Measurements from ENCODE around the gene ZCCHC8.
"Not testable (repeated sequence)": the region's sequence is repeated elsewhere in the genome, so short reads cannot be mapped to it uniquely, and the experiment has no call there.

ZCCHC8 gene

DNA sequence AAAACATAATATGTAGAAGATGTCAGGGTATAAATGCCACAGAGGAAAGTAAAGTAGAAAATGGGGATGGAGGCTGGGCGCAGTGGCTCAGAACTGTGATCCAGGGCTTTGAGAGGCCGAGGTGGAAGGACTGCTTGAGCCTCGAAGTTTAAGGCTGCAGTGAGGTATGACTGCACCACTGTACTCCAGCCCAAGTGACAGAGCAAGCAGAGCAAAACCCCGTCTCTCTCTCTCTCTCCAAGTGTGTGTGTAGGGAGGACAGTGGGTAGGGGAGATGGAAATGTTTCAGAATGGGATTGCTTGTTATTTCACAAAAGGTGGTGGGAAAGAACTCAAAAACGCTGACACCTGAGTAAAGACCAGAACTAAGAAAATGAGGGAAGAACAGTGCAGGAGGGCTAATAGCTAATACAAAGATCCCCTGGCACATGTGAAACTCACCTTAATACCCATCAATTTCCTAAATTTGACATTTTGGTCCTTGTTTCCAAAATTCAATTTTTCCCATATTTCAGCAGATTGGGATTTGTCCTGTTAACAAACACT lies 5.7 kb upstream of the ZCCHC8 start:
- no peak for DNase-seq

- DNase-seq = no peak
Observed at GRCh38 chr12:122505419-122506051, 4.8 kb upstream of the ZCCHC8 start.

DNA sequence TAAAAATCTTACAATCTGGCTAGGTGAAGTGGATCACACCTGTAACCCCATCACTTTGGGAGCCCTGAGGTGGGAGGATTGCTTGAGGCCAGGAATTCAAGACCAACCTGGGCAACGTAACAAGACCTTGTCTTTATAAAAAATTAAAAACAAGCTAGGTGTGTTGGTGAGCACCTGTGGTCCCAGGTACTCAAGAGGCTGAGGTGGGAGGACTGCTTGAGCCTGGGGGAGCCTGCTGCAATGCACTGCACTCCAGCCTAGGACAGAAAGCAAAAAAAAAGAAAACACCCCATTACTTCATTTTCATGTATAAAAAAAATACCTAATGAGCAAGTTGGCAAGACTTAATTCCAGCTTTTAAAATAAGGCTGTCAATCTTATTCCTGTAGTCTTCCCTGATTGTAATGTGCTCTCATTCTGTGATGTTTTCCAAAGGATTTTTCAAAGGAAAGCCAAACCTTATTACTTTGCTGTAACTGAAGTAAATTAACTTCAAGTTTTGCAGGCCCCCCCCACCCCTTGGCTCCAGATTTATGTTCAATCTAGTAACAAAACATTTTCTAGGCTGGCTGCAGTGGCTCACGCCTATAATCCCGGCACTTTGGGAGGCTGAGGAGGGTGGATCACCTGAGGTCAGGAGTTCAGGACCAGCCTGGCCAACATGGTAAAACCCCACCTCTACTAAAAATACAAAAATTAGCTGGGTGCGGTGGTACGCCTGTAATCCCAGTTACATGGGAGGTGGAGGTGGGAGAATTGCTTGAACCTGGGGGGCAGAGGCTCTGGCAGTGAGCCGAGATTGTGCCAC lies 3.3 kb upstream of the ZCCHC8 start:
- DNase-seq = no peak

DNA sequence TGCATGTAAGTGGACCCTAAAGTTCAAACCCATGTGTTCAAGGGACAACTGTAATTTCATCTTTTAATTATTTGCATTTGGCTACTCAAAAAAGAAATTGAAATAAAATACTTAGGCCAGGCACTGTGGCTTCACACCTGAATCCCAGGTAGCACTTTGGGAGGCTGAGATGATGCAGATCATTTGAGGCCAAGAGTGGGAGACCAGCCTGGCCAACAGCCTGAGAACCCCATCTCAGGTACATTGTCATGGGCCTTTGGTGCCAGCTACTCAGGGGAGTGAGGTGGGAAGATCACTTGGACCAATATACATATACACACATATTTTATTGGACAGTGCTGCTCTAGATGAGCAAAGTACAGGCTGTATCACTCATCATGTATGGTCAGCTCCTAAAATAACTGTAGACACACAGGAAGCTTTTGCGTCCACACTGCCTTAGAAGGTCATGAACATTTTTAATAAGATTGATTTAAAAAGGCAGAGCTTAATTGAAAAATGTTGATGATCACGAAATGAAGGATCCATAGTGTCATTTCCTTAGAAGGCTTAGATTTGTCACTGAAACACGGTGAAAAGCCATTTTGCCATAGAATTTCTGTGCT lies 2.5 kb upstream of the ZCCHC8 start:
- no peak for DNase-seq

GRCh38 chr12:122501489-122501989 lies 807 bp upstream of the ZCCHC8 start:
- no peak for DNase-seq

- peak; percentile 60 to 82 for DNase-seq
Observed at GRCh38 chr12:122499991-122500684, 594 bp downstream of the ZCCHC8 start.

- no peak for DNase-seq
Observed at GRCh38 chr12:122495258-122495657, 5.5 kb downstream of the ZCCHC8 start.

GRCh38 chr12:122493222-122493621 lies 7.5 kb downstream of the ZCCHC8 start:
- not testable (repeated sequence) for DNase-seq

DNA sequence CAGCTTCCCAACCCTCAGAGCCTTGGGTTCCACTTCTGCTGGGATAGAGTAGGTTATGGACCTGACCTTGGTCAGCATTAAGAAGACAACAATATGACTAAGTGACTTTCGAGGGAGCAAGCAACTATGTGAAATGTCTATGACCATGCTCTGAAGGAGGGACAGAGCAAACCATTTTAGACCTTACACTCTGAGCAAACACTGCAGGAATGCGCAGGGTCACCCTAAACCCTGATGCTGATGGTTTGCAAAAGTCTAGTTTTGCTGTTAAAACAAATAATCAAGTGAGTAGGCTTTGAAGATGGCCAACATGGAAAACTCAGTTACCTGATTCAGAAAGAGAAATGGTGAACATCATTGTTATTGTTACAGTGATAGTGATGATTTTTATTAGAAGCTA lies 8.7 kb downstream of the ZCCHC8 start:
- no peak for DNase-seq

DNA sequence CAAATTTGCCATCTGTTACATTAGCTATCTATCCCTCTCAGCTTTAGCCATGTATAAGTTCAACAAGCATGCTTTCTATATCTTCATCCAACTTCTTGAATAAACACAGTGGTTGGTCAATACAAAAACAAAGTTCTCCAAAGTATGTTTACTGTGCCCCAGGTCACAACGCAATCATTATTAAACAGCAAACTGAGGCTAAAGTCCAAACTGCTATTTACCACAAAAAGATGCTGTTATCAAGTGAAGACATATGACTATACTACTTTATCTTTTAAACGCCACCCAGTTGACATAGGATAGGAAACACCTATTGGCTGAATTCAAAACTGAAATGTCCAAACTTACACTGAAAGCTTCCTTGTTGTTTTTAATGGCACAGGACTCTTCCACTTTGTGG lies 11.7 kb downstream of the ZCCHC8 start:
- DNase-seq = no peak

GRCh38 chr12:122487807-122488206 lies 12.9 kb downstream of the ZCCHC8 start:
- not testable (repeated sequence) for DNase-seq

DNA sequence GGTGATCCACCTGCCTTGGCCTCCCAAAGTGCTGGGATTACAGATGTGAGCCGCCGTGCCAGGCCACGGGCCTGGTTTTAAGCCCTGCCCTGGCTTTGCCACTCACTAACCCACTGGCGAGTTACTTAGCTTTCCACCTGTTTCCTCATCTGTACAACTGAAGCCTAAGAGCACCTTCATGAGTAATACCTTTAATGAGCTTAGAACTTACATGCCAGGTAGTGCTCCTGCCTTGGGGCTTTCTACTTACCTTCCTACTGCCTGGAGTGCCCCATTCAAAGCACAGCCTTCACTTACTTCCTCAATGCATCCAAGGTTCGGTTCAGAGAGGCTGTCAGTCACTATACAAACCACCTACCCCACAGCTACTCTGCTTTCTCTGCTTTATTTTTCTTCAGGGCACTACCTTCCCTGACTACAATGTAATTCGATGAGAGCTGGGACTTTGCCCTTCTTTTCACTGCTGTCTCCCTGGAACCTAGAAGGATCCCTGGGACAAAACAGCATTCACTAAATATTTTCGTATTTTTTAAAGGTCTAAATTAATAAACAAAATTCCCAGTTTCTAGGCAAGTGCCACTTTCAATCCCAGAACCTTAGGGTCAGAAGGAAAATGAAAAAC lies 13.8 kb downstream of the ZCCHC8 start:
- no peak for DNase-seq

DNA sequence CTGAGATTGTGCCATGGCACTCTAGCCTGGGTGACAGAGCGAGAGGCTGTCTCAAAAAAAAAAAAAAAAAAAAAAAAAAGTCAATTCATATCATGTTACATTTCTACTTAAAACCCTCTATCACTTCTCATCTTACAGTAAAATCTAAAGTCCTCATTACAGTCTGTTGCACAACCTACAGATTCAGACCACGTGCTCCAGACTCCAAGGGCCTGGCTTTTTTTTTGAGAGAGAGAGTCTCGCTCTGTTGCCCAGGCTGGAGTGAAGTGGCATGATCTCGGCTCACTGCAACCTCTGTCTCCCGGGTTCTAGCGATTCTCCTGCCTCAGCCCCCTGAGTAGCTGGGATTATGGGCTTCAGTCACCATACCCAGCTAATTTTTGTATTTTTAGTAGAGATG lies 14.4 kb downstream of the ZCCHC8 start:
- DNase-seq = not testable (repeated sequence)

GRCh38 chr12:122484385-122484784 lies 16.3 kb downstream of the ZCCHC8 start:
- not testable (repeated sequence) for DNase-seq

GRCh38 chr12:122483969-122484368 lies 16.8 kb downstream of the ZCCHC8 start:
- no peak for DNase-seq

DNA sequence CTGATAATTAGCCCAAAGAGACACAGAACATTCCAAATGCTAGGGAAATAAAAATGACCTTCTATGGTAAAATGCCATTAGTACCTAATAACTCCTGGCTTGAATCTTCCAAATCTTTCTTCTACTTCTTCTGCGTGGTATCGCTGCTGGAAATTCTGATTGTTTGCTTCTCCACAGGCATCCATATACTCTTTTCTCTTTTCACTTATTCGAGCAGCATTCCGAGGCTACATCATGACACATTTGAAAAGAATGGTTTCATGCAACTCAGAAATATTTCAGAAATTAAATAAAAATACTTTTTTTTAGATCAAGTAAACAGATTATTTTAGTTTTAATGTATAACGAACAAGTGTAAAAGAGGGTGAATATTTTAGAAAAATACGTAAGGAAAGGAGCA lies 18.9 kb downstream of the ZCCHC8 start:
- DNase-seq = no peak

GRCh38 chr12:122480753-122481152 lies 20.0 kb downstream of the ZCCHC8 start:
- DNase-seq = no peak

DNA sequence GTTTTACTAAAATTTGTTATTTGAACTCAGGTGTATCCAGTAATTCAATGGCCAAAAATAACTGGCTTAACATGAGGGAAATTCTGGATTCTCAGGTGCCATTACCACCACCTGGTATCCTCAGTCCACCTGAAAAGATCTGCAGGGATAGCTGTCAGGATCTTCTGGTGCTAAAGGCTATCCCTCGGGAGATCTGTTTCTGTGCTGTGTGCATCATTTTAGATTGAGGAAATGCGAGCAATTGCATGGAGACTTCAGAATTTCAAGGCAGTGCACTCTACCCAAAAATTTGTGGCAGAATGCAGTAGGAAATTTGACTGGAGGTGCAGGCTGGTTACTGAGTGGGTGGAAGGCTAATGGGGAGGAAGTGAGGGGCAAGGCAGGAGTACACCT lies 26.4 kb downstream of the ZCCHC8 start:
- no peak for DNase-seq

DNA sequence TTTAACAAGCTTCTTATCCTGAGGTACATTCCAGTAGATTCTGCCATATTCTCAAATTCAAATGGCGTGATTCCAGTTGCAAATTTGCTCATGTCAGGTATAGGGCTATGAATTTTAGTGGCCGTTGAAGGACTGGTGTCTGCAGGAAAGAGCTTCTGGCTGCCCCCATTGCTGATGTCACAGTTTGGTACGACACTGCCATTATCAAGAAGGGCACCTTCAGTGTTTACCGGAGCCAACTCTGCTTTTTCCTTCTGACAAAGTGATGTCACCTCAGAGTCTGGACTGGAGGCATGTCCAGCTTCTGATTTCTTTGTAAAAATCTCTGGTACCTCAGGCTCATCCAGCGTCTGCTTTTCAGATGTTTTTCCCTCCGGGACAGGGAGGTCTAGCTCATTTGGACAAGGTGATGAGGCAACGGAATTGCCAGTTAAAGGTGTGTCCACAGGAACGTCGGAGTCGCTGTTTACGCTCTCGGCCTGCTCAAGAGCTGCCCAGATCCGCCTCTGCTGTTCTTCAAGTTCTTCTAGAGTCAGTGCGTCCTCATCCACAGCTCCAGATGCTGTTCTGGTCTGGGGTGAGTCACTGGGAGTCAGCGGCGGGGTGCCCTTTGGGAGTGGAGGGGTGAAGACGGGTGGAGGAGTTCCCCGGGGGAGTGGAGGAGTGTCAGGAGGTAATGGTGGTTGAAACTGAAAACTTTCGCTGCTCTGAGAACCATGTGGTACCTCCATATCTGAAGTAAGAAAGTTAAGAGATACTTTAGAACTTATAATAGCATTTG lies 27.0 kb downstream of the ZCCHC8 start:
- DNase-seq = no peak

- DNase-seq = peak; percentile 21 to 56
Observed at GRCh38 chr12:122471324-122472226, 29.2 kb downstream of the ZCCHC8 start.

GRCh38 chr12:122470576-122470975 lies 30.2 kb downstream of the ZCCHC8 start:
- not testable (repeated sequence) for DNase-seq
